ENCODE measurements around the gene LCE1D. TPM values are rescaled to one million over a fixed set of nuclear protein-coding genes. Genes with fewer than 3 reads are reported as not detected.

LCE1D gene
- total and polyA plus RNA-seq, 4 donors: not detected

GRCh38 chr1:152827173-152827572, 30.7 kb downstream of the LCE1D start, which contains the start of gene LCE1A:
Gene LCE1A (plus strand): TSS chr1:152827473. CDS start chr1:152827473, 0 bp downstream.
- H3K4me1 ChIP-seq (ENCODE audit: control insufficient read depth in 5 of 5, insufficient read depth in 5 of 5, low read length in 5 of 5): no peaks in the 10 kb centered on the region
- H3K4me3 ChIP-seq: no peak within 1 kb of the TSS
- no peak within 1 kb of the TSS for H3K9ac ChIP-seq (ENCODE audit: insufficient read depth in 1 of 2, low read length in 2 of 2)
- peaks cover 0 to 2% (median 0%) of the 10 kb centered on the region in 4 donors for H3K9me3 ChIP-seq (ENCODE audit: control insufficient read depth in 4 of 4, insufficient read depth in 3 of 4, low read length in 3 of 4)
- no peak for TF ChIP-seq CTCF (IDR thresholded peaks at IDR 0.05; ENCODE audit: control extremely low read depth, extremely low read depth)
- 88 to 94% methylated on average over 2 of the region's 2 CpGs for WGBS, 2 donors
- peaks cover 0 to 4% (median 0%) of the 10 kb centered on the region in 3 donors for H3K27me3 ChIP-seq (ENCODE audit: control insufficient read depth in 3 of 3, insufficient read depth in 3 of 3, low read length in 2 of 3)
- H3K36me3 ChIP-seq (ENCODE audit: control insufficient read depth in 4 of 4, insufficient read depth in 4 of 4, low read length in 4 of 4): no peaks in the 10 kb centered on the region
- no peak for ATAC-seq (ENCODE audit: insufficient read depth, low FRiP score)
- no peak within 1 kb of the TSS for H3K27ac ChIP-seq (ENCODE audit: low read depth in 1 of 2, low read length in 1 of 2)
- DNase-seq: no peak

DNA sequence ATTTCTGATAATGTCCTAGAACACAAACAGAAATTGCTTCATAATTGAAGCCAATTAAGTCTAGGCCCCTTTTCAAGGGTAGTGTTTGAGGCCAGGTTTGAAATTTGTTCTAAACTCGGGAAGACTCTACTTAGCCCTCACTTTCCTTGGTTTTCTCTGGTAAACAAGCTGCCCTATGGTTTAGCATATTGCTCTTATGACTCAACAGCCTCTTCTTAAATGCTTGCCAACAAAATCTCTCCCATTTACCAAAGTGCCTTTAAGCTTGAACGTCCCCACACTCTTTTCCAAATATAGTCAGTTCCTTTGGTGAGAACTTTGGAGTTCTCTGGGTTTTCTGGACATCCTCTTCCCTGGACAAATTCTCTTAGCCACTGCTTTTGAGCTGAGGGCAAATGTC, 40.3 kb downstream of the LCE1D start:
- no peak for DNase-seq
- Histone ChIP-seq H3K4me1 (ENCODE audit: control insufficient read depth in 5 of 5, insufficient read depth in 5 of 5, low read length in 5 of 5) (no peaks in the 10 kb centered on the region), H3K27me3 (ENCODE audit: control insufficient read depth in 3 of 3, insufficient read depth in 3 of 3, low read length in 2 of 3) (no peaks in the 10 kb centered on the region), H3K9ac (ENCODE audit: insufficient read depth in 1 of 2, low read length in 2 of 2) (no peak overlapping the region), H3K4me3 (no peak overlapping the region), H3K36me3 (ENCODE audit: control insufficient read depth in 4 of 4, insufficient read depth in 4 of 4, low read length in 4 of 4) (no peaks in the 10 kb centered on the region), H3K9me3 (ENCODE audit: control insufficient read depth in 4 of 4, insufficient read depth in 3 of 4, low read length in 3 of 4) (peaks cover 0 to 2% (median 0%) of the 10 kb centered on the region in 4 donors), H3K27ac (ENCODE audit: low read depth in 1 of 2, low read length in 1 of 2) (no peak overlapping the region)
- ATAC-seq (ENCODE audit: insufficient read depth, low FRiP score): no peak
- WGBS, 2 donors: 61 to 77% methylated on average over 2 of the region's 2 CpGs
- TF ChIP-seq CTCF (IDR thresholded peaks at IDR 0.05; ENCODE audit: control extremely low read depth, extremely low read depth): no peak

DNA sequence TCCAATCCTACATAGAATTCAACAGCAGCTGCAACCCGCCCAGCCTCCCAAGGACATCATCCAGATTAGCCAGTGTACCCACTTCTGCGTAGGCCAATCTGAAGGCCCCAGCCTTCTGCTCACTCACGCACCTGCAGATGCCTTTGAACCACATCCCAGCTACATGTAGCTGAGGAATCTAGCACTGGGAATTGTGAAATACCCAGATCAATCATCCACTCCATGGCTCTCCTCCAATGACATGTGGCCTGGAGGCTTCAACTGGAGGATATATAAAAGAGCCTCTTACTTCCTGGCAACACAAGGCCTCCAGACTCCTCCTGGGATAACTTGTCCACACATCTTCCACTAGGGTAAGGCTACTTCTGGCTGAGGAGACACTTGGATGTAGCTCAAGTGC, 46.0 kb downstream of the LCE1D start, which contains the start of gene LCE6A:
Gene LCE6A, plus strand, starts transcription at position 301 of the 400 bp plus-strand sequence. CDS start 665 bp downstream, outside the sequence.
- Histone ChIP-seq H3K9ac (ENCODE audit: insufficient read depth in 1 of 2, low read length in 2 of 2) (no peak within 1 kb of the TSS), H3K36me3 (ENCODE audit: control insufficient read depth in 4 of 4, insufficient read depth in 4 of 4, low read length in 4 of 4) (no peaks in the 10 kb centered on the region), H3K27ac (ENCODE audit: low read depth in 1 of 2, low read length in 1 of 2) (no peak within 1 kb of the TSS), H3K9me3 (ENCODE audit: control insufficient read depth in 4 of 4, insufficient read depth in 3 of 4, low read length in 3 of 4) (peaks cover 0 to 3% (median 0%) of the 10 kb centered on the region in 4 donors), H3K4me3 (no peak within 1 kb of the TSS), H3K4me1 (ENCODE audit: control insufficient read depth in 5 of 5, insufficient read depth in 5 of 5, low read length in 5 of 5) (no peaks in the 10 kb centered on the region), H3K27me3 (ENCODE audit: control insufficient read depth in 3 of 3, insufficient read depth in 3 of 3, low read length in 2 of 3) (no peaks in the 10 kb centered on the region)
- no peak for DNase-seq
- WGBS, 2 donors: 74 to 94% methylated on average over 3 of the region's 3 CpGs
- ATAC-seq (ENCODE audit: insufficient read depth, low FRiP score): no peak
- TF ChIP-seq CTCF (IDR thresholded peaks at IDR 0.05; ENCODE audit: control extremely low read depth, extremely low read depth): no peak

Other genes starting within 250 kb of the LCE1D start
- gene LCE3E, start 229.9 kb upstream of the LCE1D start, total RNA-seq: not detected
- gene LCE3E, start 229.9 kb upstream of the LCE1D start, polyA plus RNA-seq: not detected
- not detected for gene LCE3D, start 216.2 kb upstream of the LCE1D start, total RNA-seq
- gene LCE3D, start 216.2 kb upstream of the LCE1D start, polyA plus RNA-seq: not detected
- gene LCE3C, start 196.5 kb upstream of the LCE1D start, total RNA-seq: not detected
- not detected for gene LCE3C, start 196.5 kb upstream of the LCE1D start, polyA plus RNA-seq
- not detected for gene LCE3B, start 182.9 kb upstream of the LCE1D start, total RNA-seq
- not detected for gene LCE3B, start 182.9 kb upstream of the LCE1D start, polyA plus RNA-seq
- gene LCE3A, start 173.6 kb upstream of the LCE1D start, total RNA-seq: not detected
- gene LCE3A, start 173.6 kb upstream of the LCE1D start, polyA plus RNA-seq: not detected
- gene LCE2D, start 133.3 kb upstream of the LCE1D start, total RNA-seq: not detected
- gene LCE2D, start 133.3 kb upstream of the LCE1D start, polyA plus RNA-seq: not detected
- not detected for gene LCE2C, start 121.4 kb upstream of the LCE1D start, total RNA-seq
- gene LCE2C, start 121.4 kb upstream of the LCE1D start, polyA plus RNA-seq: not detected
- not detected for gene LCE2B, start 110.6 kb upstream of the LCE1D start, total RNA-seq
- not detected for gene LCE2B, start 110.6 kb upstream of the LCE1D start, polyA plus RNA-seq
- gene LCE2A, start 98.4 kb upstream of the LCE1D start, total RNA-seq: not detected
- not detected for gene LCE2A, start 98.4 kb upstream of the LCE1D start, polyA plus RNA-seq
- gene LCE4A, start 88.6 kb upstream of the LCE1D start, total RNA-seq: not detected
- gene LCE4A, start 88.6 kb upstream of the LCE1D start, polyA plus RNA-seq: not detected
- gene KPRP, start 38.7 kb upstream of the LCE1D start, total RNA-seq: not detected
- gene KPRP, start 38.7 kb upstream of the LCE1D start, polyA plus RNA-seq: not detected
- gene LCE1F, start 21.6 kb upstream of the LCE1D start, total RNA-seq: not detected
- gene LCE1F, start 21.6 kb upstream of the LCE1D start, polyA plus RNA-seq: not detected
- not detected for gene LCE1E, start 10.5 kb upstream of the LCE1D start, total RNA-seq
- gene LCE1E, start 10.5 kb upstream of the LCE1D start, polyA plus RNA-seq: not detected
- gene LCE1C, start 9.9 kb downstream of the LCE1D start, total RNA-seq: not detected
- gene LCE1C, start 9.9 kb downstream of the LCE1D start, polyA plus RNA-seq: not detected
- not detected for gene LCE1B, start 15.2 kb downstream of the LCE1D start, total RNA-seq
- gene LCE1B, start 15.2 kb downstream of the LCE1D start, polyA plus RNA-seq: not detected
- gene LCE1A, start 30.8 kb downstream of the LCE1D start, total RNA-seq: not detected
- not detected for gene LCE1A, start 30.8 kb downstream of the LCE1D start, polyA plus RNA-seq
- gene LCE6A, start 46.1 kb downstream of the LCE1D start, total RNA-seq: not detected
- gene LCE6A, start 46.1 kb downstream of the LCE1D start, polyA plus RNA-seq: not detected
- not detected for gene LCE7A, start 63.3 kb downstream of the LCE1D start, total RNA-seq
- not detected for gene LCE7A, start 63.3 kb downstream of the LCE1D start, polyA plus RNA-seq
- not detected for gene SMCP, start 81.6 kb downstream of the LCE1D start, total RNA-seq
- gene SMCP, start 81.6 kb downstream of the LCE1D start, polyA plus RNA-seq: not detected
- under 1 TPM in 1 of 2 donors, not detected in 1; 0.31 TPM for gene IVL, start 111.8 kb downstream of the LCE1D start, total RNA-seq
- under 1 TPM; 0.22 to 0.52 TPM for gene IVL, start 111.8 kb downstream of the LCE1D start, polyA plus RNA-seq
- not detected for gene SPRR5, start 150.5 kb downstream of the LCE1D start, total RNA-seq
- under 1 TPM in 1 of 2 donors, not detected in 1; 0.05 TPM for gene SPRR5, start 150.5 kb downstream of the LCE1D start, polyA plus RNA-seq
- not detected for gene SPRR4, start 173.9 kb downstream of the LCE1D start, total RNA-seq
- gene SPRR4, start 173.9 kb downstream of the LCE1D start, polyA plus RNA-seq: not detected
- gene SPRR1A, start 187.4 kb downstream of the LCE1D start, total RNA-seq: not detected
- not detected for gene SPRR1A, start 187.4 kb downstream of the LCE1D start, polyA plus RNA-seq
- gene SPRR3, start 205.0 kb downstream of the LCE1D start, total RNA-seq: 1 to 10 TPM in 1 of 2 donors, not detected in 1; 1.9 TPM
- 1 to 10 TPM in 1 of 2 donors, under 1 TPM in 1; 0.50 to 1.2 TPM for gene SPRR3, start 205.0 kb downstream of the LCE1D start, polyA plus RNA-seq
- not detected for gene SPRR1B, start 234.5 kb downstream of the LCE1D start, total RNA-seq
- gene SPRR1B, start 234.5 kb downstream of the LCE1D start, polyA plus RNA-seq: 1 to 10 TPM in 1 of 2 donors, under 1 TPM in 1; 0.31 to 1.9 TPM
- gene SPRR2D, start 244.4 kb downstream of the LCE1D start, total RNA-seq: not detected
- gene SPRR2D, start 244.4 kb downstream of the LCE1D start, polyA plus RNA-seq: 1 to 10 TPM; 1.0 to 2.5 TPM